ENCODE measurements around the gene ECM2. TPM values are rescaled to one million over a fixed set of nuclear protein-coding genes. Genes with fewer than 3 reads are reported as not detected.

ECM2 gene
- total RNA-seq, 3 donors from 2014 or later: 13.8 to 92.2 (median 25.5) TPM

- Histone ChIP-seq H3K4me1 (no peaks in the 10 kb centered on the region), H3K27me3 (no peaks in the 10 kb centered on the region), H3K9me3 (peaks cover 0 to 12% of the 10 kb centered on the region in 2 donors), H3K4me3 (no peak overlapping the region), H3K27ac (no peak overlapping the region), H3K36me3 (no peaks in the 10 kb centered on the region)
- TF ChIP-seq, protein P1, sequence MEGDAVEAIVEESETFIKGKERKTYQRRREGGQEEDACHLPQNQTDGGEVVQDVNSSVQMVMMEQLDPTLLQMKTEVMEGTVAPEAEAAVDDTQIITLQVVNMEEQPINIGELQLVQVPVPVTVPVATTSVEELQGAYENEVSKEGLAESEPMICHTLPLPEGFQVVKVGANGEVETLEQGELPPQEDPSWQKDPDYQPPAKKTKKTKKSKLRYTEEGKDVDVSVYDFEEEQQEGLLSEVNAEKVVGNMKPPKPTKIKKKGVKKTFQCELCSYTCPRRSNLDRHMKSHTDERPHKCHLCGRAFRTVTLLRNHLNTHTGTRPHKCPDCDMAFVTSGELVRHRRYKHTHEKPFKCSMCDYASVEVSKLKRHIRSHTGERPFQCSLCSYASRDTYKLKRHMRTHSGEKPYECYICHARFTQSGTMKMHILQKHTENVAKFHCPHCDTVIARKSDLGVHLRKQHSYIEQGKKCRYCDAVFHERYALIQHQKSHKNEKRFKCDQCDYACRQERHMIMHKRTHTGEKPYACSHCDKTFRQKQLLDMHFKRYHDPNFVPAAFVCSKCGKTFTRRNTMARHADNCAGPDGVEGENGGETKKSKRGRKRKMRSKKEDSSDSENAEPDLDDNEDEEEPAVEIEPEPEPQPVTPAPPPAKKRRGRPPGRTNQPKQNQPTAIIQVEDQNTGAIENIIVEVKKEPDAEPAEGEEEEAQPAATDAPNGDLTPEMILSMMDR (IDR thresholded peaks at IDR 0.05): no peak
- TF ChIP-seq POLR2A (IDR thresholded peaks at IDR 0.05) (no peak), POLR2AphosphoS5 (IDR thresholded peaks at IDR 0.05) (no peak)
- DNase-seq (ENCODE audit: low spot score in 2 of 2): no peak
- intact Hi-C loops (cut with DNase I; ENCODE audit: low total_unique reads): no loop called here
Observed at GRCh38 chr9:92527832-92528521, 7.8 kb downstream of the ECM2 start.

DNA sequence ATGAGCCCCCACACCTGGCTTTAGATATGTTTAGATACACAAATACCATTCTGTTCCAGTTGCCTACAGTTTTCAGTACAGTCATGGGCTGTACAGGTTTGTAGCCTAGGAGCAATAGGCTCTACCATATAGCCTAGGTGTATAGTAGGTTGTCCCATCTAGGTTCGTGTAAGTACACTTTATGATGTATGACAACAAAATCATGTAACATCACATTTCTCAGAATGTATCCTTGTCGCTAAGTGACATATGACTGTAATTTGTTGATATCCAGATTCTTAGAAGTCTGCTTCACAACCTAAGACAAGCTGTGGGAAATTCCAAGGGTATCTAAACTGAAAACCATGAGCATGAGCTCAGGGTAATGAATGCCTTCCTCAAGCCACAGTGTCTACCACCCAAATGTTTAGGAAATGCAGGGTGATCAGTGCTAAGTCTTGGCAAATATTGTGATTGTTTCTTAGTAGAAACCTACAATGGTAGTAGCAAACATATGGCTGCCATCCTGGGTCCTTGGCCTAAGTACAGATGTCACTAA, 8.4 kb downstream of the ECM2 start:
- DNase-seq (ENCODE audit: low spot score in 2 of 2): no peak
- Histone ChIP-seq H3K4me3 (no peak overlapping the region), H3K27ac (no peak overlapping the region), H3K4me1 (no peaks in the 10 kb centered on the region), H3K9me3 (peaks cover 0 to 12% of the 10 kb centered on the region in 2 donors), H3K27me3 (no peaks in the 10 kb centered on the region), H3K36me3 (no peaks in the 10 kb centered on the region)
- intact Hi-C loops (cut with DNase I; ENCODE audit: low total_unique reads): no loop called here
- TF ChIP-seq POLR2A (IDR thresholded peaks at IDR 0.05) (no peak), POLR2AphosphoS5 (IDR thresholded peaks at IDR 0.05) (no peak)
- TF ChIP-seq, protein P1 (IDR thresholded peaks at IDR 0.05): no peak

DNA sequence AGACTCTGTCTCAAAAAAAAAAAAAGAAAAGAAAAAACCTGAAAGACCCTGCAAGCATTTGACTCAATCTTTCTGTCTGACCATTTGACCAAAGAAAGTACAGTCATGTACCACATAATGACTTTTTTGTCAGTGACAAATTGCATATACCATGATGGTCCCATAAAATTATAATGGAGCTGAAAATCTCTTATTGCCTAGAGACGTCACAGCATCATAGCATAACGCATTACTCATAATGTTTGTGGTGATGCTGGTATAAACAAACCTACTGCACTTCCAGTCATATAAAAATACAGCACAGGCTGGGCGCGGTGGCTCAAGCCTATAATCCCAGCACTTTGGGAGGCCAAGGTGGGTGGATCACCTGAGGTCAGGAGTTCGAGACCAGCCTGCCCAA, 10.5 kb downstream of the ECM2 start:
- no peak overlapping the region for H3K4me3 ChIP-seq
- H3K27me3 ChIP-seq: no peaks in the 10 kb centered on the region
- H3K27ac ChIP-seq: no peak overlapping the region
- TF ChIP-seq POLR2A (IDR thresholded peaks at IDR 0.05) (no peak), POLR2AphosphoS5 (IDR thresholded peaks at IDR 0.05) (no peak)
- TF ChIP-seq, protein P1 (IDR thresholded peaks at IDR 0.05): no peak
- H3K4me1 ChIP-seq: no peaks in the 10 kb centered on the region
- DNase-seq (ENCODE audit: low spot score in 2 of 2): no peak
- no peaks in the 10 kb centered on the region for H3K36me3 ChIP-seq
- intact Hi-C loops (cut with DNase I; ENCODE audit: low total_unique reads): no loop called here
- no peaks in the 10 kb centered on the region for H3K9me3 ChIP-seq

- H3K36me3 ChIP-seq: no peaks in the 10 kb centered on the region
- H3K4me3 ChIP-seq: no peak overlapping the region
- no peaks in the 10 kb centered on the region for H3K9me3 ChIP-seq
- no peak for DNase-seq (ENCODE audit: low spot score in 2 of 2)
- H3K4me1 ChIP-seq: no peaks in the 10 kb centered on the region
- no peak overlapping the region for H3K27ac ChIP-seq
- intact Hi-C loops (cut with DNase I; ENCODE audit: low total_unique reads): no loop called here
- TF ChIP-seq POLR2A (IDR thresholded peaks at IDR 0.05) (no peak), POLR2AphosphoS5 (IDR thresholded peaks at IDR 0.05) (no peak)
- TF ChIP-seq, protein P1 (IDR thresholded peaks at IDR 0.05): no peak
- no peaks in the 10 kb centered on the region for H3K27me3 ChIP-seq
Observed at GRCh38 chr9:92524881-92525280, 10.9 kb downstream of the ECM2 start.
